Vagina (tissue), 2 donors: ENCODE results near the gene POU3F2.

Source experiments
- CTCF ChIP-seq, 3 experiments: fragments of 450-650 bp in 2 of 3; fragments of 200-600 bp in 1 of 3; sonication (generic) in 1 of 3; IDR thresholded peaks; one replicate each; pipeline ENCODE4 v1.5.1; 2017 to 2019; ENCODE audit warnings: antibody characterized with exemption in 3 of 3, mild to moderate bottlenecking in 2 of 3, moderate library complexity in 2 of 3
- POLR2A ChIP-seq, 2 donors: fragments of 450-650 bp; IDR thresholded peaks; one replicate each; pipeline ENCODE4 v1.6.1; 2017; ENCODE audit warnings: antibody characterized with exemption in 2 of 2, mild to moderate bottlenecking in 2 of 2, moderate library complexity in 2 of 2
- POLR2AphosphoS5 ChIP-seq, 2 donors: sonication (generic); formaldehyde crosslinking; IDR thresholded peaks; one replicate each; pipeline ENCODE4 v1.9.0; 2017; ENCODE audit warnings: antibody characterized with exemption in 2 of 2, mild to moderate bottlenecking in 2 of 2, low read depth in 1 of 2; ENCODE audit not compliant: insufficient read depth in 1 of 2

- TF ChIP-seq POLR2AphosphoS5 (IDR thresholded peaks at IDR 0.05; ENCODE audit: insufficient read depth in 1 of 2, low read depth in 1 of 2) (no peak), POLR2A (IDR thresholded peaks at IDR 0.05) (no peak), CTCF (IDR thresholded peaks at IDR 0.05) (no peak)
These were observed 1.9 kb downstream of the POU3F2 start for GRCh38 chr6:98836025-98836961.
